ENCODE data around the gene MARCHF3.

DNA sequence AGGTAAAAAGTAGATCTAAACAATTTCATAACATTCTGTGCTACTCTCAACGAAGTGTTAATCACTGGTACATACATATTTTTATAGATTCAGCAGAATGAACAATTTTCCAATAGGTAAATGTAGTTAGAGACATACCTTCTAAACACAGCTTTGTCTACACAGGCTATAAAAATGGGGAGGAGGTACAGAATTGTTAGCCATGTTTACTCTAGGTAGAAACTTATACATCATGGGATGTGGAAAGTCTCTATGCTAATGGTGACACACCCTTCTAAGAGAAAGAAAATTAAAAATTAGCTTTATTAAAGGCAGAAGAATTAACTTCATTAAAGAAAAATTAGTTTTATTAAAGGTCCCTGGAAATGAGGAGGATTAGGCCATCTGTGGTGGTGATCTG lies 31.2 kb upstream of the MARCHF3 start:
- TF ChIP-seq, protein P1, sequence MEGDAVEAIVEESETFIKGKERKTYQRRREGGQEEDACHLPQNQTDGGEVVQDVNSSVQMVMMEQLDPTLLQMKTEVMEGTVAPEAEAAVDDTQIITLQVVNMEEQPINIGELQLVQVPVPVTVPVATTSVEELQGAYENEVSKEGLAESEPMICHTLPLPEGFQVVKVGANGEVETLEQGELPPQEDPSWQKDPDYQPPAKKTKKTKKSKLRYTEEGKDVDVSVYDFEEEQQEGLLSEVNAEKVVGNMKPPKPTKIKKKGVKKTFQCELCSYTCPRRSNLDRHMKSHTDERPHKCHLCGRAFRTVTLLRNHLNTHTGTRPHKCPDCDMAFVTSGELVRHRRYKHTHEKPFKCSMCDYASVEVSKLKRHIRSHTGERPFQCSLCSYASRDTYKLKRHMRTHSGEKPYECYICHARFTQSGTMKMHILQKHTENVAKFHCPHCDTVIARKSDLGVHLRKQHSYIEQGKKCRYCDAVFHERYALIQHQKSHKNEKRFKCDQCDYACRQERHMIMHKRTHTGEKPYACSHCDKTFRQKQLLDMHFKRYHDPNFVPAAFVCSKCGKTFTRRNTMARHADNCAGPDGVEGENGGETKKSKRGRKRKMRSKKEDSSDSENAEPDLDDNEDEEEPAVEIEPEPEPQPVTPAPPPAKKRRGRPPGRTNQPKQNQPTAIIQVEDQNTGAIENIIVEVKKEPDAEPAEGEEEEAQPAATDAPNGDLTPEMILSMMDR (IDR thresholded peaks at IDR 0.05 in 8 of 11, conservative IDR thresholded peaks at IDR 0.05 in 3 of 11), result no peak
- no peak for TF ChIP-seq POLR2A (IDR thresholded peaks at IDR 0.05)
- TF ChIP-seq POLR2AphosphoS5 (IDR thresholded peaks at IDR 0.05), result no peak

All from spleen (tissue), 7 donors.